Measurements from ENCODE around the gene RANBP3. TPM values are rescaled to one million over a fixed set of nuclear protein-coding genes. Genes with fewer than 3 reads are reported as not detected.

Gene RANBP3
- total RNA-seq, 6 experiments from 2014 or later: 57.6 to 80.9 (median 70.4) TPM

DNA sequence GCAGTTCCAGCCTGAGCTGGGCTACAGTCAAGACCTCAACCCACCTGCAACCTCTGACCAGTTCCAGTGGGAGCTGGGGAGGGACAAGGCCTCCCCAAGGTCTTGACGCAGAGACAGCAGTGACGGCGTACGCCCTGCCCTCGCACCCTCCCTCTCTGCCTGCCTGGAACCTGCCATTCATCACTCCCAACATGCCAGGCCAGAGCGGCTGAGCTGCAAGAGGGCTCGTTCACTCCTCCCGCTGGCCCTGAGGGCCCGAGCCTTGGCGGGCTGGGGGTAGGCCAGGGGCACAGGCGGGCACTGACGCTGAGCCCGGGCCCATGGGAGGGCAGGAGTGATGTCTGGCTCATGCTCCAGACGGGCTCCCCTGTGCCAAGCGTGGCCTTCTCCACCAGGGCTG is 82.5 kb downstream of the RANBP3 start:
- peaks cover 5% of the 10 kb centered on the region; the same call in 1 of the 2 replicates for H3K36me3 Mint-ChIP-seq (ENCODE audit: low read depth)
- no peak overlapping the region for H3K27ac Mint-ChIP-seq
- H3K4me1 Mint-ChIP-seq (ENCODE audit: low read depth): no peaks in the 10 kb centered on the region; the same call in 1 of the 2 replicates
- TF ChIP-seq, protein P1, sequence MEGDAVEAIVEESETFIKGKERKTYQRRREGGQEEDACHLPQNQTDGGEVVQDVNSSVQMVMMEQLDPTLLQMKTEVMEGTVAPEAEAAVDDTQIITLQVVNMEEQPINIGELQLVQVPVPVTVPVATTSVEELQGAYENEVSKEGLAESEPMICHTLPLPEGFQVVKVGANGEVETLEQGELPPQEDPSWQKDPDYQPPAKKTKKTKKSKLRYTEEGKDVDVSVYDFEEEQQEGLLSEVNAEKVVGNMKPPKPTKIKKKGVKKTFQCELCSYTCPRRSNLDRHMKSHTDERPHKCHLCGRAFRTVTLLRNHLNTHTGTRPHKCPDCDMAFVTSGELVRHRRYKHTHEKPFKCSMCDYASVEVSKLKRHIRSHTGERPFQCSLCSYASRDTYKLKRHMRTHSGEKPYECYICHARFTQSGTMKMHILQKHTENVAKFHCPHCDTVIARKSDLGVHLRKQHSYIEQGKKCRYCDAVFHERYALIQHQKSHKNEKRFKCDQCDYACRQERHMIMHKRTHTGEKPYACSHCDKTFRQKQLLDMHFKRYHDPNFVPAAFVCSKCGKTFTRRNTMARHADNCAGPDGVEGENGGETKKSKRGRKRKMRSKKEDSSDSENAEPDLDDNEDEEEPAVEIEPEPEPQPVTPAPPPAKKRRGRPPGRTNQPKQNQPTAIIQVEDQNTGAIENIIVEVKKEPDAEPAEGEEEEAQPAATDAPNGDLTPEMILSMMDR (IDR thresholded peaks at IDR 0.05): no peak
- DNase-seq: no peak
- no peak overlapping the region for H3K4me3 Mint-ChIP-seq
- no peaks in the 10 kb centered on the region for H3K9me3 Mint-ChIP-seq
- H3K27me3 Mint-ChIP-seq (ENCODE audit: insufficient read depth): peaks cover 7% of the 10 kb centered on the region

DNA sequence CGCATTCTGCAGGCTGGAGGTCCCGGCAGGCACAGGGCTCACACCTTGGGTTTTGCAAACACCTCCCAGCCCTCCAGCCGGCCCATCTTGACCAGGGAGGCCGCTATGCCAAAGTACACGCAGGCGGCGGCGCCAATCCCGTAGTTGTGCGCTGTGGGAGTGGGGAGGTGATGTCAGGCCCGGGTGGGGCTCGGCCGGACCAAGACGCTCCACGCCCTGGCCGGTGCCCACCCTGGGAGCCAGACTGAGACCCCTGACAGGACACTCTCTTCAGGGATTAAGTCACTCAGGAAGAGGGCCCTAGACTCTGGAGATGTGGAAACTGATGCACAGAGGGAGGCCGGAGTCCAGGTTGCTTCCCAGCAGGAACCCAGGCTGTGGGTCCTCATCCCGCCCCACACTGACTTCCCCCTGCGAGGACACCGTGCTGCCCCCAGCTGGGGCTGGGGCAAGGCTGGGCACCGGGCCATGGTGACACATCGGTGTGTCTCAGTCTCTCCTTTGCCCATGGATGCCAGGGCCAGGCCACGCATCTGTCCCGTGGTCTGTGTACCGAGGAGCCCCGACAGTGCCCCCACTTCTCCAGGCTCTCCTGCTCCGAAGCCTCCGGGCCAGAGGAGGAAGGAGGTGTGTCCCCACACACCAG is 83.1 kb downstream of the RANBP3 start:
- Mint-ChIP-seq H3K36me3 (ENCODE audit: low read depth) (0 out of 2 replicates have a peak, but pooled peaks cover under 1% of the 10 kb centered on the region), H3K9me3 (no peaks in the 10 kb centered on the region), H3K4me3 (no peak overlapping the region), H3K27me3 (ENCODE audit: insufficient read depth) (peaks cover 7% of the 10 kb centered on the region), H3K27ac (no peak overlapping the region), H3K4me1 (ENCODE audit: low read depth) (peaks cover 2% of the 10 kb centered on the region)
- no peak for DNase-seq
- TF ChIP-seq, protein P1 (IDR thresholded peaks at IDR 0.05): no peak

DNA sequence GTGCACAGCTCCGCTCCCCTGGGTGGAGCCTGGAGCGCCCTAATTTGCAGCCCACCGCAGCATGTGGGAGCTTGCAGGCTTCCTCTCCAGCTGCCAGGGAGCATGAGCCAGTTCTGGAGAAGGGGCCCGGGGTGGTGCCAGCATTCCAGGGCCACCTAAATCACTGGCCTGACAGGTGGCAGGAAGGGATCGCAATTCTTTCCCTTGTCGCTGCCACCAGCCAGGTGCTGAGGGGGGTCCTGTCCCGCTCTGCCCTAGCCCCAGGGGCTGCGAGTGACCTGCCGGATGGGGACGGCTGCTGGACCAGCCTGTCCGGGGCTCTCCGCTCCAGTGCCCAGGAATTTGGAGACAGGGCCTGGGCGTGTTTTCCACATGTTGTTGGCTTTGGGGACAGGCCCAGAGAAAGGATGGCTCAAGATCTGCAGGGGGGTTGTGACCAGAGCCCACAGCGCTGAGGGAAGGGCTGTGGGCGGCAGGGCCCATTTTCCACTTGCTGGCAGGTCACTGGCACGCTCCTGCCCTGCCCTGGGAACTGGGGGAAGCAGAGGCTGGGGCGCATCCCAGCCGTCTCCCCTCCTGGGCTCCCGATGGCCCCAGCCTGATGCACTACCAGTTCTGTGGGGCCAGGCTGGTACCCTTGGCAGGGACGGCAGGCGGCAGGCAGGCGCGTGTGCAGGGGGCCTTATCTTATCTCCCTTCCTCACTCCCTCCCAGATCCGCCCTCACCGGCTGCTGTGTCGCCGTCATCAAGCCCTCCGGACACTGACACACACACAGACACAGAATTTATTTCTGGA is 83.8 kb downstream of the RANBP3 start:
- Mint-ChIP-seq H3K4me1 (ENCODE audit: low read depth) (peaks cover 8% of the 10 kb centered on the region), H3K27me3 (ENCODE audit: insufficient read depth) (peaks cover 11% of the 10 kb centered on the region), H3K36me3 (ENCODE audit: low read depth) (no peaks in the 10 kb centered on the region), H3K27ac (no peak overlapping the region), H3K9me3 (no peaks in the 10 kb centered on the region), H3K4me3 (no peak overlapping the region)
- TF ChIP-seq, protein P1 (IDR thresholded peaks at IDR 0.05): no peak
- no peak for DNase-seq

DNA sequence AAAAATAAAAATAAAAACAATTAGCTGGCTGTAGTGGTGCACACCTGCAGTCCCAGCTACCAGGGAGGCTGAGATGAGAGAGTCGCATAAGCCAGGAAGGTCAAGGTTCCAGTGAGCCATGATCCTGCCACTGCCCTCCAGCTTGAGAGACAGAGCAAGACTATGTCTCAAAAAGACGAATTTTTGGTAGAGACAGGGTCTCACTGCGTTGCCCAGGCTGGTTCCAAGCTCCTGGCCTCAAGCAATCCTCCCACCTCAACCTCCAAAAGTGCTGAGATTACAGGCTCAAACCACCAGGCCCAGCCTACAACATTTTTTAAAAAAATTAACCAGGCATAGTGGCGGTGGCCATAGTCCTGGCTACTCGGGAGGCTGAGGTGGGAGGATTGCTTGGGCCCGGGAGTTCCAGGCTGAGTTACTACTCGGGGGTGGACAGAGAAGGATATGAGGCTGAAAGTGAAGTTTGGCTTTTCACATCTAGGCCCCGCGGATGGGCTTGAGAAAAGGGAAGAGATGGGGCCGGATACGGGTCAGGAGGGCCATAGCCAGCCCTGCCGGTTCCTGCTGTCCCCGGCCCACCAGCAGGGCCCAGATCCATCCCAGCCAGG is 84.5 kb downstream of the RANBP3 start:
- H3K4me1 Mint-ChIP-seq (ENCODE audit: low read depth): peaks cover 8% of the 10 kb centered on the region
- H3K36me3 Mint-ChIP-seq (ENCODE audit: low read depth): no peaks in the 10 kb centered on the region
- TF ChIP-seq, protein P1 (IDR thresholded peaks at IDR 0.05): no peak
- peaks cover 11% of the 10 kb centered on the region for H3K27me3 Mint-ChIP-seq (ENCODE audit: insufficient read depth)
- H3K9me3 Mint-ChIP-seq: no peaks in the 10 kb centered on the region
- no peak for DNase-seq
- H3K27ac Mint-ChIP-seq: no peak overlapping the region
- no peak overlapping the region for H3K4me3 Mint-ChIP-seq

DNA sequence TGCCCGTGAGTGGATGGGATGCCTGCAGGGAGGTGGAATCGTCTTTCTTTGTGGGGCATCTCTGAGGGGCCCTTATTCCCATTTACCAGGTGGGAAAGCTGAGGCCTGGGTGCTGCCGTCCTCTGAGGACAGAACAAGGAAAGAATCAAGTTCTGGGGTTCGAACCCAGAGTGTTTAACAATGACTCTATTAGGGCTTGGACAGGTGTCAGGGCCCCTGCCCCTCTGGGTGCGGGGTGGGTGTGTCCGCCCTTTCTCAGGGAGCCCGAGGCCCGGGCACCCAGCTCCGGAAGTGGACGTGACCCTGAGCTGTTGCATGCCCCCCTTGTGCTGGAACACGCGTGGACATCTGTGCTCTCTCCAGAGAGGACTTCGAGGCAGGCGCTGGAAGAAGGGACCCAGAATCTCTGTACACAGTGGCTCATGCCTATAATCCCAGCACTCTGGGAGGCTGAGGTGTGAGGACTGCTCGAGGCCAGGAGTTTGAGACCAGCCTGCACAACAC is 85.1 kb downstream of the RANBP3 start:
- H3K9me3 Mint-ChIP-seq: no peaks in the 10 kb centered on the region
- TF ChIP-seq, protein P1 (IDR thresholded peaks at IDR 0.05): peak; percentile 23; the same call in 1 of the 2 replicates
- no peak for DNase-seq
- no peaks in the 10 kb centered on the region for H3K36me3 Mint-ChIP-seq (ENCODE audit: low read depth)
- H3K4me1 Mint-ChIP-seq (ENCODE audit: low read depth): peaks cover 8% of the 10 kb centered on the region
- no peak overlapping the region for H3K27ac Mint-ChIP-seq
- H3K27me3 Mint-ChIP-seq (ENCODE audit: insufficient read depth): peaks cover 11% of the 10 kb centered on the region
- no peak overlapping the region for H3K4me3 Mint-ChIP-seq

Measured in HFFc6 (cell line).